H9 (cell line): ENCODE data around the gene STAMBP. TPM values are rescaled to one million over a fixed set of nuclear protein-coding genes. Genes with fewer than 3 reads are reported as not detected.

Experiments
- DNase-seq: peaks from one replicate; pipeline ENCODE4 v3.0.0-alpha.2; 2017
- H2AFZ ChIP-seq: one replicate; pipeline ENCODE4 v1.6.1; 2013; ENCODE audit warnings: mild to moderate bottlenecking, low read length, control low read depth, moderate library complexity
- H2AK5ac ChIP-seq: 2 replicates; pipeline ENCODE4 v1.6.1; 2013; ENCODE audit warnings: low read length, control low read depth, mixed read lengths; ENCODE audit not compliant: insufficient read length
- H2BK120ac ChIP-seq: one replicate; pipeline ENCODE4 v1.6.1; 2013; ENCODE audit warnings: low read depth, mild to moderate bottlenecking, low read length, control low read depth, inconsistent platforms; ENCODE audit not compliant: poor library complexity, severe bottlenecking
- H2BK12ac ChIP-seq: 2 replicates; pipeline ENCODE4 v1.6.1; 2013; ENCODE audit warnings: low read length, control low read depth, mixed read lengths, low read depth; ENCODE audit not compliant: insufficient read length
- H2BK15ac ChIP-seq: 2 replicates; pipeline ENCODE4 v1.6.1; 2013; ENCODE audit warnings: low read depth, low read length, control low read depth
- H2BK20ac ChIP-seq: one replicate; pipeline ENCODE4 v1.6.1; 2013; ENCODE audit warnings: low read depth, mild to moderate bottlenecking, low read length, control low read depth, inconsistent platforms; ENCODE audit not compliant: poor library complexity, severe bottlenecking
- H2BK5ac ChIP-seq: 2 replicates; pipeline ENCODE4 v1.6.1; 2013; ENCODE audit warnings: low read length, control low read depth, mixed read lengths; ENCODE audit not compliant: insufficient read length
- H3K14ac ChIP-seq: 2 replicates; pipeline ENCODE4 v1.6.1; 2013; ENCODE audit warnings: low read length, control low read depth; ENCODE audit not compliant: insufficient read depth
- H3K18ac ChIP-seq: 2 replicates; pipeline ENCODE4 v1.6.1; 2013; ENCODE audit warnings: low read depth, mild to moderate bottlenecking, mixed read lengths, low read length, control low read depth; ENCODE audit not compliant: insufficient read length
- H3K23ac ChIP-seq: 2 replicates; pipeline ENCODE4 v1.6.1; 2013; ENCODE audit warnings: low read length, control low read depth, mixed read lengths, low read depth; ENCODE audit not compliant: insufficient read length
- H3K23me2 ChIP-seq: 2 replicates; pipeline ENCODE4 v1.6.1; 2013; ENCODE audit warnings: low read depth, mild to moderate bottlenecking, mixed read lengths, low read length, control low read depth; ENCODE audit not compliant: insufficient read length, poor library complexity, severe bottlenecking
- H3K27ac ChIP-seq: 2 replicates; pipeline ENCODE4 v1.5.1; 2013; ENCODE audit warnings: low read length, control low read depth, mixed read lengths, low read depth; ENCODE audit not compliant: insufficient read length
- H3K27me3 ChIP-seq: 2 replicates; pipeline ENCODE4 v1.6.1; 2013; ENCODE audit warnings: low read length, control low read depth, inconsistent platforms; ENCODE audit not compliant: insufficient read depth
- H3K4ac ChIP-seq: 2 replicates; pipeline ENCODE4 v1.6.1; 2013; ENCODE audit warnings: low read depth, mild to moderate bottlenecking, control low read depth, inconsistent platforms, low read length, moderate library complexity
- H3K4me1 ChIP-seq: 2 replicates; pipeline ENCODE4 v1.6.1; 2013; ENCODE audit warnings: low read length, control low read depth, inconsistent platforms; ENCODE audit not compliant: insufficient read depth
- H3K4me2 ChIP-seq: 2 replicates; pipeline ENCODE4 v1.6.1; 2013; ENCODE audit warnings: low read length, control low read depth, mixed read lengths; ENCODE audit not compliant: insufficient read length, insufficient read depth
- H3K56ac ChIP-seq: 2 replicates; pipeline ENCODE4 v1.6.1; 2013; ENCODE audit warnings: low read depth, mild to moderate bottlenecking, mixed read lengths, low read length, control low read depth; ENCODE audit not compliant: insufficient read length
- H3K79me1 ChIP-seq: 2 replicates; pipeline ENCODE4 v1.6.1; 2013; ENCODE audit warnings: low read depth, mild to moderate bottlenecking, moderate library complexity, low read length, control low read depth, inconsistent platforms; ENCODE audit not compliant: insufficient read depth, poor library complexity, severe bottlenecking
- H3K79me2 ChIP-seq: 2 replicates; pipeline ENCODE4 v1.6.1; 2013; ENCODE audit warnings: low read length, control low read depth, inconsistent platforms; ENCODE audit not compliant: insufficient read depth
- H3K9ac ChIP-seq: 2 replicates; pipeline ENCODE4 v1.6.1; 2013; ENCODE audit warnings: low read length, control low read depth, mixed read lengths; ENCODE audit not compliant: insufficient read length; ENCODE audit errors: extremely low read depth
- H3K9me3 ChIP-seq: one replicate; pipeline ENCODE4 v1.6.1; 2013; ENCODE audit warnings: low read depth, low read length, inconsistent platforms; ENCODE audit not compliant: control insufficient read depth
- H3T11ph ChIP-seq: one replicate; pipeline ENCODE4 v1.6.1; 2013; ENCODE audit warnings: mild to moderate bottlenecking, low read length, control low read depth, inconsistent platforms
- H4K20me1 ChIP-seq: one replicate; pipeline ENCODE4 v1.6.1; 2013; ENCODE audit not compliant: control insufficient read depth, insufficient read length, insufficient read depth
- H4K5ac ChIP-seq: 2 replicates; pipeline ENCODE4 v1.6.1; 2013; ENCODE audit warnings: low read depth, mild to moderate bottlenecking, mixed read lengths, low read length, control low read depth; ENCODE audit not compliant: insufficient read length
- H4K8ac ChIP-seq: replicated peaks from 2 replicates; pipeline ENCODE4 v1.6.1; 2013; ENCODE audit warnings: low read length, control low read depth, mixed read lengths, low read depth; ENCODE audit not compliant: insufficient read length
- H4K91ac ChIP-seq: 2 replicates; pipeline ENCODE4 v1.6.1; 2013; ENCODE audit warnings: low read depth, mild to moderate bottlenecking, moderate library complexity, mixed read lengths, low read length, control low read depth; ENCODE audit not compliant: insufficient read length
- H3K27ac Mint-ChIP-seq, 3 experiments: 2 replicates in 2 of 3; 3 replicates in 1 of 3; pipeline ENCODE4 v1.8.0; 2020 to 2021; ENCODE audit warnings: mixed read lengths in 3 of 3, mild to moderate bottlenecking in 1 of 3, moderate library complexity in 1 of 3
- H3K27me3 Mint-ChIP-seq: 2 replicates; pipeline ENCODE4 v1.8.0; 2021; ENCODE audit warnings: low read depth, mild to moderate bottlenecking, moderate library complexity, mixed read lengths
- H3K36me3 Mint-ChIP-seq, 3 experiments: 2 replicates in 2 of 3; 3 replicates in 1 of 3; pipeline ENCODE4 v1.8.0; 2020 to 2021; ENCODE audit warnings: low read depth in 3 of 3, mixed read lengths in 3 of 3; ENCODE audit not compliant: insufficient read depth in 1 of 3
- H3K4me1 Mint-ChIP-seq, 2 experiments: 2 replicates each; pipeline ENCODE4 v1.8.0; 2020; ENCODE audit warnings: mixed read lengths in 2 of 2
- H3K4me3 Mint-ChIP-seq, 2 experiments: 2 replicates in 1 of 2; 3 replicates in 1 of 2; pipeline ENCODE4 v1.8.0; 2020 to 2021; ENCODE audit warnings: mild to moderate bottlenecking in 2 of 2, mixed read lengths in 2 of 2, moderate library complexity in 1 of 2
- H3K9me3 Mint-ChIP-seq, 2 experiments: 2 replicates in 1 of 2; 3 replicates in 1 of 2; pipeline ENCODE4 v1.8.0; 2020; ENCODE audit warnings: mild to moderate bottlenecking in 2 of 2, mixed read lengths in 2 of 2, moderate library complexity in 1 of 2
- CTCF ChIP-seq: fragments of 200-600 bp; sonication (generic); conservative IDR thresholded peaks from 3 replicates; pipeline ENCODE4 v1.8.0; 2021; ENCODE audit warnings: antibody characterized with exemption, mild to moderate bottlenecking
- WGBS: extraction: QIAGEN DNeasy Blood & Tissue Kit; methylation state at CpG from one replicate; pipeline ENCODE4 v1.1.7; 2013; ENCODE audit warnings: missing lambda C conversion rate, low lambda C conversion rate, mixed read lengths; ENCODE audit not compliant: insufficient read length; ENCODE audit errors: extremely low coverage; 5-methylcytosine and 5-hydroxymethylcytosine counted together
- total RNA-seq: library from RNA; stranded (reverse); gene quantifications from 2 replicates; pipeline ENCODE4 v1.2.1, GENCODE V29; 2021

The STAMBP gene
- total RNA-seq, 1 experiment from 2014 or later: 45.5 TPM

- H3K36me3 Mint-ChIP-seq: no peaks in the 10 kb centered on the region
- Histone ChIP-seq H3K27ac (no peak overlapping the region), H2AFZ (no peak overlapping the region), H3K14ac (no peak overlapping the region), H3K9ac (no peak overlapping the region), H4K5ac (no peak overlapping the region), H2AK5ac (no peak overlapping the region), H3T11ph (no peak overlapping the region), H3K56ac (no peak overlapping the region), H2BK20ac (no peak overlapping the region), H4K8ac (no peak overlapping the region), H2BK120ac (no peak overlapping the region), H3K4ac (no peak overlapping the region), H3K79me1 (no peaks in the 10 kb centered on the region), H3K4me2 (no peak overlapping the region), H4K91ac (no peak overlapping the region), H3K23ac (no peak overlapping the region), H2BK15ac (no peak overlapping the region), H3K79me2 (no peaks in the 10 kb centered on the region), H3K18ac (no peak overlapping the region), H4K20me1 (no peaks in the 10 kb centered on the region), H2BK5ac (no peak overlapping the region), H3K4me1 (no peaks in the 10 kb centered on the region), H3K9me3 (no peaks in the 10 kb centered on the region), H3K23me2 (no peaks in the 10 kb centered on the region), H2BK12ac (no peak overlapping the region), H3K27me3 (no peaks in the 10 kb centered on the region)
- H3K9me3 Mint-ChIP-seq: no peaks in the 10 kb centered on the region
- H3K27ac Mint-ChIP-seq: no peak overlapping the region
- peaks cover 10% of the 10 kb centered on the region in 2 experiments for H3K4me1 Mint-ChIP-seq
- no peak for TF ChIP-seq CTCF
- peaks cover 14% of the 10 kb centered on the region for H3K27me3 Mint-ChIP-seq
- no CpG with 5 or more reads among the region's 7 CpGs for WGBS
- DNase-seq: no peak
- no peak overlapping the region for H3K4me3 Mint-ChIP-seq
Measured at GRCh38 chr2:73919596-73920228, 91.0 kb downstream of the STAMBP start.
